Measurements from ENCODE around the gene SNED1. TPM values are rescaled to one million over a fixed set of nuclear protein-coding genes. Genes with fewer than 3 reads are reported as not detected.

SNED1 gene
- total and polyA plus RNA-seq, 2 donors (not counting 1 experiment from before 2014, with no cell fraction given), result 27.2 to 39.5 TPM

GRCh38 chr2:241111440-241111805 is 113.0 kb downstream of the SNED1 start:
- no peak for TF ChIP-seq EZH2 (IDR thresholded peaks at IDR 0.05; ENCODE audit: low read length, missing control alignments)

GRCh38 chr2:241112046-241112445 is 113.6 kb downstream of the SNED1 start:
- H3K4me3 ChIP-seq (replicated peaks in 1 of 4; ENCODE audit: control extremely low read depth in 1 of 4, insufficient read depth in 1 of 4, low read depth in 3 of 4, low read length in 4 of 4), result no peak overlapping the region
- H3K9ac ChIP-seq (ENCODE audit: insufficient read depth, low read length), result no peak overlapping the region
- DNase-seq (ENCODE audit: low read depth in 2 of 2), result no peak
- H2AFZ ChIP-seq (ENCODE audit: low read length), result no peak overlapping the region
- no peak for TF ChIP-seq CTCF (conservative IDR thresholded peaks at IDR 0.05 in 1 of 2, IDR thresholded peaks at IDR 0.05 in 1 of 2; ENCODE audit: low read depth in 1 of 2, low read length in 2 of 2)
- TF ChIP-seq EZH2 (IDR thresholded peaks at IDR 0.05; ENCODE audit: low read length, missing control alignments), result no peak
- no peak overlapping the region for H3K4me2 ChIP-seq (ENCODE audit: extremely low read depth, insufficient read depth, low read length)
- H3K36me3 ChIP-seq (ENCODE audit: control insufficient read depth, insufficient read depth, low read length), result no peaks in the 10 kb centered on the region
- no peaks in the 10 kb centered on the region for H3K79me2 ChIP-seq (ENCODE audit: control insufficient read depth, insufficient read depth, low read length)
- no peaks in the 10 kb centered on the region for H3K4me1 ChIP-seq (ENCODE audit: control insufficient read depth, extremely low read depth, insufficient read depth, low read length)
- no peak overlapping the region for H3K27ac ChIP-seq (ENCODE audit: insufficient read depth, low read length)
- H4K20me1 ChIP-seq (ENCODE audit: control insufficient read depth, extremely low read depth, insufficient read depth, low read length), result no peaks in the 10 kb centered on the region
- no peaks in the 10 kb centered on the region for H3K27me3 ChIP-seq (ENCODE audit: control insufficient read depth, insufficient read depth, low read length)
- no peaks in the 10 kb centered on the region for H3K9me3 ChIP-seq (ENCODE audit: control insufficient read depth, insufficient read depth, low read depth, low read length)

More at GRCh38 chr2:241111440-241111805, 113.0 kb downstream of the SNED1 start:
- Histone ChIP-seq H3K9me3 (ENCODE audit: control insufficient read depth, insufficient read depth, low read depth, low read length) (no peaks in the 10 kb centered on the region), H3K4me3 (replicated peaks in 1 of 4; ENCODE audit: control extremely low read depth in 1 of 4, insufficient read depth in 1 of 4, low read depth in 3 of 4, low read length in 4 of 4) (no peak overlapping the region), H3K79me2 (ENCODE audit: control insufficient read depth, insufficient read depth, low read length) (no peaks in the 10 kb centered on the region), H3K27ac (ENCODE audit: insufficient read depth, low read length) (no peak overlapping the region), H3K36me3 (ENCODE audit: control insufficient read depth, insufficient read depth, low read length) (no peaks in the 10 kb centered on the region), H3K9ac (ENCODE audit: insufficient read depth, low read length) (no peak overlapping the region), H3K4me1 (ENCODE audit: control insufficient read depth, extremely low read depth, insufficient read depth, low read length) (no peaks in the 10 kb centered on the region), H3K4me2 (ENCODE audit: extremely low read depth, insufficient read depth, low read length) (no peak overlapping the region), H2AFZ (ENCODE audit: low read length) (no peak overlapping the region), H4K20me1 (ENCODE audit: control insufficient read depth, extremely low read depth, insufficient read depth, low read length) (no peaks in the 10 kb centered on the region), H3K27me3 (ENCODE audit: control insufficient read depth, insufficient read depth, low read length) (no peaks in the 10 kb centered on the region)
- no peak for DNase-seq (ENCODE audit: low read depth in 2 of 2)

GRCh38 chr2:241112592-241112991 is 114.2 kb downstream of the SNED1 start:
- no peaks in the 10 kb centered on the region for H4K20me1 ChIP-seq (ENCODE audit: control insufficient read depth, extremely low read depth, insufficient read depth, low read length)
- TF ChIP-seq EZH2 (IDR thresholded peaks at IDR 0.05; ENCODE audit: low read length, missing control alignments) (no peak), CTCF (conservative IDR thresholded peaks at IDR 0.05 in 1 of 2, IDR thresholded peaks at IDR 0.05 in 1 of 2; ENCODE audit: low read depth in 1 of 2, low read length in 2 of 2) (no peak)
- H3K79me2 ChIP-seq (ENCODE audit: control insufficient read depth, insufficient read depth, low read length), result no peaks in the 10 kb centered on the region
- H3K4me1 ChIP-seq (ENCODE audit: control insufficient read depth, extremely low read depth, insufficient read depth, low read length), result no peaks in the 10 kb centered on the region
- no peak for DNase-seq (ENCODE audit: low read depth in 2 of 2)
- no peak overlapping the region for H2AFZ ChIP-seq (ENCODE audit: low read length)
- H3K36me3 ChIP-seq (ENCODE audit: control insufficient read depth, insufficient read depth, low read length), result no peaks in the 10 kb centered on the region
- H3K4me2 ChIP-seq (ENCODE audit: extremely low read depth, insufficient read depth, low read length), result no peak overlapping the region
- H3K27me3 ChIP-seq (ENCODE audit: control insufficient read depth, insufficient read depth, low read length), result no peaks in the 10 kb centered on the region
- H3K9me3 ChIP-seq (ENCODE audit: control insufficient read depth, insufficient read depth, low read depth, low read length), result no peaks in the 10 kb centered on the region
- H3K27ac ChIP-seq (ENCODE audit: insufficient read depth, low read length), result no peak overlapping the region
- H3K9ac ChIP-seq (ENCODE audit: insufficient read depth, low read length), result no peak overlapping the region
- no peak overlapping the region for H3K4me3 ChIP-seq (replicated peaks in 1 of 4; ENCODE audit: control extremely low read depth in 1 of 4, insufficient read depth in 1 of 4, low read depth in 3 of 4, low read length in 4 of 4)
